HAP-1 (cell line): Measurements from ENCODE around the gene TXLNG.
"Not testable (repeated sequence)": the region's sequence is repeated elsewhere in the genome, so short reads cannot be mapped to it uniquely, and the experiment has no call there.

Experiments
- DNase-seq, 2 experiments: peaks; one replicate each; pipeline ENCODE4 v3.0.0-alpha.2; 2016 to 2020; ENCODE audit warnings: low spot score in 2 of 2
- H3K27me3 ChIP-seq: fragments of 250-450 bp; sonication (Bioruptor Pico); 2 replicates; pipeline ENCODE4 v1.5.1; 2020; ENCODE audit warnings: low read depth, mild to moderate bottlenecking, moderate library complexity
- H3K36me3 ChIP-seq: fragments of 250-450 bp; sonication (Bioruptor Pico); replicated peaks from 2 replicates; pipeline ENCODE4 v1.5.1; 2020; ENCODE audit warnings: mild to moderate bottlenecking
- H3K4me1 ChIP-seq: fragments of 250-450 bp; sonication (Bioruptor Pico); 2 replicates; pipeline ENCODE4 v1.5.1; 2020; ENCODE audit warnings: mild to moderate bottlenecking
- H3K4me3 ChIP-seq: fragments of 250-450 bp; sonication (Bioruptor Pico); 2 replicates; pipeline ENCODE4 v1.5.1; 2020; ENCODE audit warnings: mild to moderate bottlenecking, moderate library complexity
- H3K9me3 ChIP-seq: fragments of 250-450 bp; sonication (Bioruptor Pico); 2 replicates; pipeline ENCODE4 v1.5.1; 2020; ENCODE audit warnings: mild to moderate bottlenecking, moderate library complexity
- in situ Hi-C: fragments of 300-500 bp; cut with MboI; formaldehyde crosslinking; loops from 3 replicates; pipeline ENCODE4 v1.14.3; 2020; ENCODE audit warnings: low sequenced_read_pairs, inconsistent platforms, mixed read lengths

Gene TXLNG

GRCh38 chrX:16786139-16786790, at the start of gene TXLNG:
TSS of gene TXLNG (plus strand) at chrX:16786466. CDS start at chrX:16786488, 22 bp downstream.
- Histone ChIP-seq H3K9me3 (no peaks in the 10 kb centered on the region), H3K36me3 (peaks cover 19% of the 10 kb centered on the region), H3K4me3 (peak within 1 kb of the TSS; percentile 92), H3K4me1 (peaks cover 19% of the 10 kb centered on the region), H3K27me3 (no peaks in the 10 kb centered on the region)
- DNase-seq = peak; percentile 100
- in situ Hi-C loops = no loop called here

DNA sequence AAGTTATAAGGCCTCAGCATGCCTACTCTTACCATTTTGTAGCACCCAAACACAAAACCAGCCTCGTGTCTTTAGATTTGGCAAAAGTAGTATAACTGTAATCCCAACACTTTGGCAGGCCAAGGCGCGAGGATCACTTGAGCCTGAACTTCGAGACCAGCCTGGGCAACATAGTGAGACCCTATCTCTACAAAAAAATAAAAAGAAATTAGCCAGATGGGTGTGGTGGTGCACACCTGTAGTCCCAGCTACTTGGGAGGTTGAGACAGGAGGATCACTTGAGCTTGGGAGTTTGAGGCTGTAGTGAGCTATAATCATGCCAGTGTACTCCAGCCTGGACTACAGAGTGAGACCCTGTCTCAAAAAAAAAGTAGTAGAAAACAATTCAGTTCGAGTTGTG, 49.2 kb upstream of the TXLNG start:
- DNase-seq = no peak
- Histone ChIP-seq H3K4me3 (no peak overlapping the region), H3K27me3 (no peaks in the 10 kb centered on the region), H3K9me3 (no peaks in the 10 kb centered on the region), H3K36me3 (peaks cover 52% of the 10 kb centered on the region), H3K4me1 (no peaks in the 10 kb centered on the region)
- in situ Hi-C loops = no loop called here

- in situ Hi-C loops = no loop called here
- no peaks in the 10 kb centered on the region for H3K9me3 ChIP-seq
- no peaks in the 10 kb centered on the region for H3K27me3 ChIP-seq
- no peaks in the 10 kb centered on the region for H3K4me1 ChIP-seq
- no peak for DNase-seq
- H3K4me3 ChIP-seq = no peak overlapping the region
- peaks cover 68% of the 10 kb centered on the region for H3K36me3 ChIP-seq
Observed at GRCh38 chrX:16739574-16739973, 46.7 kb upstream of the TXLNG start.

DNA sequence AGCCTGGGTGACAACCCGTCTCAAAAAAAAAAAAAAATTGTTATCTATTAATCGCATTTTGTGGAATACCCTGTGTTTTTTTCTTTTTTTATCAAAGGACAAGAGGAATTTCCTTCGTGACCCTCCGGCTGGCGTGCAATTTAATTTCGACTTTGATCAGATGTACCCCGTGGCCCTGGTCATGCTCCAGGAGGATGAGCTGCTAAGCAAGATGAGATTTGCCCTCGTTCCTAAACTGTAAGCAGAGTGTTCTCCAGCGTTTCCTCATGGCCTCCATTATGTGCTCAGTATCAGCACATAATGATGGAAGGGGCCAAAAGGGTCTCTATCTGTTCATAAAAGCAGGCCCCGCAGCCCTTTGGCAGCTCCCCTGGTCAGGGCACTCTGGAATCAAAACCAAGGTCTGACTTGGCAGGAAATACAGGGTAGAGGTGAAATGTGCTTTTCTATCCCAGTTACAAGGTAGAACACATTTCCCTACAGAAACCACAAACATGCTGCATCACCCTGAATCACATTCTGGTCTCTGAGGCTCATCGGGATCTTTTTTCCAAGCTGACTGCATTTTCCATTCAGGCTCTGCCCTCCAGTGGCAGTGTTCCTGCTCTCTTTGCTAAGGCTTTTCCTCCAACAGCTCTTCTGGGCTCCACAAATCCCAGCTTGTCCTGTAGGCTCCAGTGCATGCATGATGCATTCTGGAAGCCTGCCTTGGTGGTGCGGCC, 42.5 kb upstream of the TXLNG start:
- H3K4me1 ChIP-seq = no peaks in the 10 kb centered on the region
- H3K9me3 ChIP-seq = no peaks in the 10 kb centered on the region
- no peak overlapping the region for H3K4me3 ChIP-seq
- no peak for DNase-seq
- H3K36me3 ChIP-seq = peaks cover 59% of the 10 kb centered on the region
- in situ Hi-C loops = no loop called here
- H3K27me3 ChIP-seq = no peaks in the 10 kb centered on the region

DNA sequence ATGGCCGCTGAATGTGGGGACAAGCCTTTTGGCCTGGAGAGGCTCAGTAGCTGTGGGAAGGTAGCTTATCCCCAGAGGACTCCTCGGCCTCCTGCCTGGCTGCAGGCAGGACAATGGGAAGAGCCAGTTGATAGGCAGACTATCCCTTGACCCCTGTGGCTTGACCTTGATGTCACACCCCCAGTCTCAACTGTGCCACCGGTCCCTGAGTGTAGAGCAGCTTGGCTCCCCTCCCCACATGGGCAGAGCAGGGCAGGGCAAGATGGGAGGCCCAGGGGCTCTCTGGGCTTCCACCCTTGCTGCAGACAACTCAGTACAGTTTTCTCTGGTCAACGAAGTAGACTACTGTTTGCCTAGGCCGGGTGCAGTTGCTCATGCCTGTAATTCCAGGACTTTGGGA, 41.2 kb upstream of the TXLNG start:
- in situ Hi-C loops = no loop called here

DNA sequence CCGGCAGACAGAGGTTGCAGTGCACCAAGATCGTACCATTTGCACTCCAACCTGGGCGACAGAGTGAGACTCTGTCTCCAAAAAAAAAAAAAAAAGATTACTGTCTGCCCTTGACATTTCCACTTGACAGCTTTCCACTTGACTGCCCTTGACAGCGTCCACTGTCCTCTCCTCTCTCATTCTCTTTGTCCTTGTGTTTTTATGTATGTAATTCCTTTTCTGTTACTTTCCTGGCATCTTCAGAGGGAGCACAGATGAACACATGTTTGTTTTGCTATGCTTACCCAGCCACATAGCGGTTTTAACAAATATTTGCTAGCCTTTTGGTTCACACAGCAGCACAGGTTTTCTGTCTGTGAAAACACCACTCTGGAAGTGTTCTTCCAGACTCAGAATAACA, 40.6 kb upstream of the TXLNG start:
- in situ Hi-C loops = no loop called here
- Histone ChIP-seq H3K4me3 (no peak overlapping the region), H3K9me3 (no peaks in the 10 kb centered on the region), H3K27me3 (no peaks in the 10 kb centered on the region), H3K4me1 (no peaks in the 10 kb centered on the region), H3K36me3 (peaks cover 66% of the 10 kb centered on the region)
- no peak for DNase-seq

More for the DNA sequence above, 41.2 kb upstream of the TXLNG start:
- DNase-seq = no peak
- Histone ChIP-seq H3K36me3 (peaks cover 65% of the 10 kb centered on the region), H3K9me3 (no peaks in the 10 kb centered on the region), H3K27me3 (no peaks in the 10 kb centered on the region), H3K4me3 (no peak overlapping the region), H3K4me1 (no peaks in the 10 kb centered on the region)

DNA sequence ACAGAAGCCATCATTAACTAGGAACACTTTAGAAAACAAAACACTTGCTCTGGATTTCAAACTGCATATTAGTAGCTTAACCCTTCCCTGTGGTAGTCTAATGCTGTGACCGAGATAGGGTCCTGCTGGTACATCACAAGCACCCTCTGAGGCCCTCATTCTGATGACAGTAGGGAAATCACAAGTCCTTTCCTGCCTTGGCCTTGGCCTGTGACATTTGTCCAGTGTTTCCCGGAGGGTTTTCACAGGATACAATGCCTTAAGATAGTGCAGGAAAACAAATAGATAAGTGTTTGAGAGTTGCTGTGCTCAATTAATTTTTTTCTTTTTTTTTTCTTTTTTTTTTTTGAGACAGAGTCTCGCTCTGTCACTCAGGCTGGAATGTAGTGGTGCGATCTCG, 37.8 kb upstream of the TXLNG start:
- no peak for DNase-seq
- Histone ChIP-seq H3K9me3 (no peaks in the 10 kb centered on the region), H3K27me3 (no peaks in the 10 kb centered on the region), H3K4me1 (no peaks in the 10 kb centered on the region), H3K4me3 (no peak overlapping the region), H3K36me3 (peaks cover 53% of the 10 kb centered on the region)
- in situ Hi-C loops = no loop called here

DNA sequence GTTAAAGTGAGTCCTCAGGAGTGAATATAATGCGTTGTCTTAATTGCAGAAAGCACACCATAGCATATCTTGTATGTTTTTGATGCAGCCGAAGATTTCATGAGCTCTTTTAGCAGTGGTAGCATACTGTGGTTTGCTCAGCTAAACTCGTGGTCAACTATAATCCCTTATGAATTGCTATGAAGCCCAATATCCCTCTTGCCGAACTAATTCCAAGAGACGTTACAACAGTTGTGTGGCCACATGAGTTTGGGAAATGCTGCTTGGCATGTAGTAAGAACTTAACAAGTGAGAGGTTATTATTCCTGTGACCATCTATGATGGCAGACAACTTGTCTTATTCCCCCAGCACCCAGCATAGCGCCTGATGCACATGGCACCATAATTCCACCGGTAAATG, 36.1 kb upstream of the TXLNG start:
- Histone ChIP-seq H3K36me3 (peaks cover 44% of the 10 kb centered on the region), H3K4me1 (no peaks in the 10 kb centered on the region), H3K4me3 (no peak overlapping the region), H3K27me3 (no peaks in the 10 kb centered on the region), H3K9me3 (no peaks in the 10 kb centered on the region)
- DNase-seq = no peak
- in situ Hi-C loops = no loop called here

DNA sequence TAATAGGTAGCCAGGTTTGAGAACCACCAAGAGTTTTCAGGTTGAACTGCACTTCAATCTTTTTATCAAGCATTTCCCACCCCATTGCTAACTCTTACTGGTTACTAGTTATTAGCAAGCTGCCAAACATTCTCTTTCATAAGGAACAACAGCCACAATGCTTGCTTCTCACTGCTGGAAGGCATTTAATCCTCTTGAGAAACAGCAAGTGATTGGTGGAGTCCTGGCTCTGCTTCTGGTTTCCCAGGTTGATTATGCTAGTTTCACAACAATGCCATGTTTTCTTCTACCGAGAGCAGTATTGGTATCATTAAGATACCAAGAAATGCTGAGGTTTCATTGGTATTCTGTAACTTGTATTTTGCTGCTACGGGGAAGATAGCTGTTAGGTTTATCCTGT, 32.2 kb upstream of the TXLNG start:
- no peaks in the 10 kb centered on the region for H3K4me1 ChIP-seq
- no peak for DNase-seq
- in situ Hi-C loops = no loop called here

DNA sequence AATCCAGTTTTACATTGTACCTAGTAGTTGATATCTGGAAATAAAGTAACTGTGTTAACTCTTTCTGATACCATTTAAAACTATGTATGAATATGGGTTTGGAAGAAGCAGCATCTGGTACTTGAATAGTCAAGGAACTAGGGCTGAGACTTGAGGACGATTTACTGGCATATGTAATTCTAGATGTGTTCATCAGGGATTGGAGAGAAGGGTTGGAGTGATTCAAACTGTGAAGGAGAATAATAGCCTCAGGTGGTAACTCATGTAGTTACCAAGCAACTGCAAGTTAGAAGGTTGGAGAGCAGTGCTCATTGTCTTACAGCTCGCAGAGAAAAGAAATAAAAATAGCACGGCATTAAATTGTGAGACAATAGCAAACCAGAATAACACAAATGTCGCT, 29.5 kb upstream of the TXLNG start:
- Histone ChIP-seq H3K4me1 (no peaks in the 10 kb centered on the region), H3K9me3 (no peaks in the 10 kb centered on the region), H3K36me3 (peaks cover 41% of the 10 kb centered on the region), H3K27me3 (no peaks in the 10 kb centered on the region), H3K4me3 (no peak overlapping the region)
- in situ Hi-C loops = no loop called here
- DNase-seq = peak in 1 of 2 experiments; percentile 20

More for the DNA sequence above, 32.2 kb upstream of the TXLNG start:
- Histone ChIP-seq H3K36me3 (peaks cover 47% of the 10 kb centered on the region), H3K4me3 (no peak overlapping the region), H3K27me3 (no peaks in the 10 kb centered on the region), H3K9me3 (no peaks in the 10 kb centered on the region)

GRCh38 chrX:16761500-16761899, 24.8 kb upstream of the TXLNG start:
- in situ Hi-C loops = not testable (repeated sequence)

GRCh38 chrX:16762579-16762978, 23.7 kb upstream of the TXLNG start:
- H3K36me3 ChIP-seq = peaks cover 16% of the 10 kb centered on the region
- H3K4me1 ChIP-seq = peaks cover 10% of the 10 kb centered on the region
- no peak overlapping the region for H3K4me3 ChIP-seq
- H3K9me3 ChIP-seq = no peaks in the 10 kb centered on the region
- DNase-seq = no peak
- H3K27me3 ChIP-seq = no peaks in the 10 kb centered on the region
- in situ Hi-C loops = no loop called here

More at GRCh38 chrX:16761500-16761899, 24.8 kb upstream of the TXLNG start:
- not testable (repeated sequence) for H3K27me3 ChIP-seq, DNase-seq, H3K4me3 ChIP-seq, H3K4me1 ChIP-seq, H3K9me3 ChIP-seq
- H3K36me3 ChIP-seq = peaks cover 23% of the 10 kb centered on the region

- Histone ChIP-seq H3K9me3 (peaks cover 8% of the 10 kb centered on the region), H3K4me1 (peaks cover 10% of the 10 kb centered on the region), H3K36me3 (no peaks in the 10 kb centered on the region; the same call in none of the 2 replicates), H3K27me3 (no peaks in the 10 kb centered on the region), H3K4me3 (no peak overlapping the region)
- no peak for DNase-seq
- in situ Hi-C loops = no loop called here
Observed at GRCh38 chrX:16765594-16765993, 20.7 kb upstream of the TXLNG start.

- Histone ChIP-seq H3K36me3 (no peaks in the 10 kb centered on the region), H3K4me1 (peaks cover 21% of the 10 kb centered on the region), H3K4me3 (no peak overlapping the region), H3K27me3 (no peaks in the 10 kb centered on the region), H3K9me3 (peaks cover 8% of the 10 kb centered on the region)
- in situ Hi-C loops = loop anchor here (5.0 kb wide), 1 partner anchor 49 kb away; no protein-coding TSS in a partner anchor
- no peak for DNase-seq
Observed at GRCh38 chrX:16770970-16771482, 15.2 kb upstream of the TXLNG start.
